Suppressor macrophage (primary cell): ENCODE results near the gene CREB5.

ENCODE experiments used
- DNase-seq, 4 experiments: peaks; one replicate each; pipeline ENCODE4 v3.0.0-alpha.2; 2020 to 2022

Gene CREB5

GRCh38 chr7:28481091-28481926 is 69.0 kb downstream of the CREB5 start:
- DNase-seq: no peak

DNA sequence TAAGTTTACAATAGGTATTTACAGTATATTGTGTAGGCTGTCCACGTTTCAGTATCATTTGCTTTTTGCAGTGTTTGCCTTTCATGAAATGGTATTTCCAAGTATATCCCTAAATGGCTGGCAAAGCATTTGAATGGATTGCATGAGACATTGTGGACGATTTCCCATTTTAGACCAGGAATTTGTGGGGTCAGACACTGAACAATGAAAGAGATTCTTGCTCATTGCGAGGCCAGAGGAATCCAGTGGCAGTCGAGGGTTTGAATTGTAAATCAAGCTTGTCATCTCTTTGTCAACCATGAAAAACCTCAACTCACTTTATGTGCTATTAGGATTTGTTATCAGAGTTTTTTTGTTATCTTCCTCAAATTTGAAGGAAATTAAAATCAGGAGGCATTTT is 70.8 kb downstream of the CREB5 start:
- DNase-seq: no peak

DNA sequence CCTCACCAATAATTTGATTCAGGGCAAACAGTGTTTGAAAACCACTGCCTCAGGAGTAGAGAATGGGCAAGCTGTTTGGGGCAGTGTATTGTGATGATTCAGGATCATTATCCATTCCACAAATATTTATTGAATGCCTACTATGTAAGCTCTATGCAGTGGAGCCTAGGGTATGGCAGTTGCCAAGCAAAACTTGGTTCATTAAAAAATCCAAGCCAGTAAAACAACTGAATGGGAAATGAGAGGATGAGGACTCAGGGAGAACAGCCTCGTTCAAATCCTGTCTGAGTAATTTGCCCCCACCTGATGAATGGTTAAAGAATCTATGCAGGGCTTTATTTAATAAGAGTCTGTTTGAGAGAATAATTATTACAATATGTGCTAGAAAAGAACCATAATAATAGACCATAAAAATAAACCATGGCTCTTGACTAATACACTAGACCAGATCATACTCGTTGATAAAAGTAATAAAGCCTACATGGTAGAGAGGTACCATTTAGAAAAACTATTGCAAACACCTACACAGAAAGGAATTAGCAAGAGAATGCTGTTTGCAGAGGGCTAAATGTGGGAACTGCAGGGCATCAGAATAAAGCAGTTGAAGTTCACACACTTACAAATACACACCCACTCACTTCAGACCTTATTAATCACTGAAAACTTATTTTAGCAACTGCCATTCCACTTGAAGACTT is 71.7 kb downstream of the CREB5 start:
- DNase-seq: peak in 1 of 4 experiments; percentile 19

- no peak for DNase-seq
Observed at GRCh38 chr7:28484606-28484935, 72.3 kb downstream of the CREB5 start.

GRCh38 chr7:28487487-28487886 is 75.2 kb downstream of the CREB5 start:
- no peak for DNase-seq

DNA sequence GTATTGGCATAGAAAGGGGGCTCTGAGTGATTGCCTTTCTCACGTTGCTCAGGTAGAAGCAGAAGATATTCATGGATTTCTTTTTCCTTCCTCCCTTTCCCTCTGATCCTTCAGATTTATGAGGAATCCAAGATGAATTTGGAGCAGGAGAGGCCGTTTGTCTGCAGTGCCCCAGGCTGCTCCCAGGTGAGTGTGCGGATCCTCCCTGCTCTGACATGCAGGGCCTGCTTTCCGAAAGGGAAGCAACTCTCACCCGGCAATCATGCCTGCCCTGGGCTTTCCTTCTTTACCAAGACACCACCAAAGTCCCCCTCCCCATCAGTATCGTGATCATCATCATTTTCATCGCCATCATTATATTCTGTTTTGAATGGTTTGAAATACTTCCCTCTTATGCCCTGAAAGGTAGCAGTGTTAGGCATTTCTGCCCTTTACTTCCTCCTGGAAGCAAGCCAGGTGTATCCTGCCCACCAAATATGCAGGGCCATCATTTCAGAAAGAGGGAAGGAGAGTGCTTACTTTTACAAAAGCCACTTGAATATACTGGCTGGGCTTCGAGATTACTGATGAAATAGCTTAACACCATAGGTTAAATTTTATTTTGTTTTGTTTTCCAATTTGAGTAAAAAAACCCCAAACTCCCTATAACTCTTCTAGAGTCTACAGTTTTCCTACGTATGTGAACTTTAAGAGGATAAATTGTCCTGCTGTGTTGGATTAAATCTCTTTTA is 75.9 kb downstream of the CREB5 start:
- DNase-seq: peak in 1 of 4 experiments; percentile 15

GRCh38 chr7:28490831-28491230 is 78.5 kb downstream of the CREB5 start:
- peak in 1 of 4 experiments; percentile 18 for DNase-seq

DNA sequence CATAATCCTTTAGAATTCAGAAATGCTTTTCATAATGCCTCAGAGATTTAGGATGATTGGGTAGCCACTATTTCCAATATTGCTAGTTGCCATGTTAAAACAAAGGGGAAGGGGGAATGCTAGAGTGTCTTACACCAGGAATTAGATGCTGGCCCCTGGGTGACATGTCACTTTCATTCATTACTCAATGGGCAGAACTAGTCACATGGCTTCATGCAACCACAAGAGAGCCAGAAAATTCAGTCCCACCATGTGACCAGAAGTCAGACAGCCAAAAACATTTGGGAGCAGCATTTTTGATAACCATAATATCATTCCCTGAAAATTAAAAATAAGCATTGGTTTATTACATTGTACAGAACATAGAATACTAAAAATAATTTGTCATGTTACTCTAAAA is 81.2 kb downstream of the CREB5 start:
- peak in 2 of 4 experiments; percentile 21 to 41 for DNase-seq

- DNase-seq: no peak
Observed at GRCh38 chr7:28497009-28497408, 84.7 kb downstream of the CREB5 start.

GRCh38 chr7:28498636-28499035 is 86.3 kb downstream of the CREB5 start:
- no peak for DNase-seq

DNA sequence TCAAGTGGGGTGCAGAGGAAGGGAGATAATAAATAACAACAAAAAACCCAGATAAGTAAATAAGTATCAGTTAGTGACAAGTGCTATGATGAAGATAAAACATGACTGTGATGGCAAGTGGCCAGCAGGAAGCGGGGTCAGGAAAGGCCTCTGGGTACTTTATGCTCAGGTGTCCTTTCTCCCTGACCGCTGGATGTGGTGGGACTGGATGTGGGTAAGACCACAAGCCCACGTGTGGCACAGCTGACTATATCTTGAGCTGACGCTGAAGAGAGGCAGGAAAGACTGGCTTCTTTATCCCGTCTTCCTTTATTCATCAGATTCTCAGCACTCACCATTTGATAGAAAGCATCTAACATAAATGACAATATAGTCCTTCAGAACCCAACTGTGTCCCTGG is 87.8 kb downstream of the CREB5 start:
- DNase-seq: no peak

DNA sequence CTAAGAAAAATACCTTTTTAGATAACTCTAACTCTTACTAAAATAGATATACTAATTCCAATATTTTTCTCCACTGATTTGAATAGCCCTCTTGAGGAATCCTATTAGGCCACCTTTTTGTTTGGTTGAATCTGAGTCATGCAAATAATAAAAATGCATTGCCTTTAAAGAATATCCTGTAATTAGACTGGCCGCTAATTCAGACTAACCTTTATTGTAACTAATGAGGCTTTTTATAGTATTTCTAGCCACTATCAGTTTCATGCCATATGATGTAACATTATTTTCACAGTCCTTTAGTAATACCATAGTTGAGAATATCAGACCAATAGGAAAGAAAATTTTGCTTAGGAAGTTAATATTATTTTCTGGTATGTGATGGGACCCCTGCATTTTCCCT is 90.1 kb downstream of the CREB5 start:
- no peak for DNase-seq

DNA sequence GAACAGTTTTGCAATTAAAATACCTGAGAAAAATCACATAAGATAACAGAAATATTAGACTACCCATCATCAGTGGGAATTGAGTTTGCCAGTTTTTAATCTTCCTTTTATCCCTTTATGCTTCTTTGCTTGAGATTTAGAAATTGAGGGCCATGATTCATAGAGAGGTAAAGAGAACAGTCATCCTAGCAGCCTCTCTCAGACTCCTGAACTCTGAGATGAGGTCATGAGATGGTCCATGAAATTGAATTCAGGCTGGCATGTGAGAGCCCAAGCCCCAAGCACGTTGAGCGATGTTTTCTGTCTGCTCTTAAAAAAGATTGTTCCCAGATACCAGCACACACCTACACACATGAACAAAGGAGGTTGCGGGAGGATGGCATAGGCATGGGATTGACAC is 91.1 kb downstream of the CREB5 start:
- DNase-seq: no peak

GRCh38 chr7:28505014-28505413 is 92.7 kb downstream of the CREB5 start:
- no peak for DNase-seq

- DNase-seq: no peak
Observed at GRCh38 chr7:28505867-28506266, 93.5 kb downstream of the CREB5 start.

DNA sequence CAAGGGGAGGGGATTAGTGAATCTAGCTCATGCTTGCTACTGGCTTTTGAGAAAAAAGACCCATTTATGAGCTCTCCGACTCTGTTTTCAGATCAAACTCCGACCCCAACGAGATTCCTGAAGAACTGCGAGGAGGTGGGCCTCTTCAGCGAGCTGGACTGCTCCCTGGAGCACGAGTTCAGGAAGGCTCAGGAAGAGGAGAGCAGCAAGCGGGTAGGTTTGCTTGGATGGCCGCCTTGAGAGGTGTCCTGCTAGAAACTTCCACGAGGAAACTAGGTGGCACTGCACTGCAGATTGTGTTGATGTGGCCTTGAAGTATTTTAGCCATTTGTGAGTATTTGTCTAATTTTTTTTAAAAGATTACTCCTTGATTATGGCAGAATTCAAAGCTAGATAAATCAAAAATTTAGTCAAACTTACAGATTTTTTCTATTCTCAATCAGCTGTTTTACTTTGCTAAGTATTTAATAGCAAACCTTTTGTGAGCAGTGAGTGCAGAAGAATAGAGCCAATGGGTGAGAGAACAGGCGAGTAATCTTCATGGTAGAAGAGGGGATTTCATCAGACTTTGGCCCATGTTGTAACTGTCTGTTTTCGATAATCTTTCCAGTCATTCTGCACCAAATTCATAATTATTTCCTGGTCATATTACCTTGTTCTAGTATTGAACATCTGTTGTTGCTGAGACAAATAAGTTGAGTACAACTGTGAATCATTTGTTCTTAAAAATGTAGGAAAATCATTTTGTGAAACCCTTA is 95.4 kb downstream of the CREB5 start:
- DNase-seq: no peak

DNA sequence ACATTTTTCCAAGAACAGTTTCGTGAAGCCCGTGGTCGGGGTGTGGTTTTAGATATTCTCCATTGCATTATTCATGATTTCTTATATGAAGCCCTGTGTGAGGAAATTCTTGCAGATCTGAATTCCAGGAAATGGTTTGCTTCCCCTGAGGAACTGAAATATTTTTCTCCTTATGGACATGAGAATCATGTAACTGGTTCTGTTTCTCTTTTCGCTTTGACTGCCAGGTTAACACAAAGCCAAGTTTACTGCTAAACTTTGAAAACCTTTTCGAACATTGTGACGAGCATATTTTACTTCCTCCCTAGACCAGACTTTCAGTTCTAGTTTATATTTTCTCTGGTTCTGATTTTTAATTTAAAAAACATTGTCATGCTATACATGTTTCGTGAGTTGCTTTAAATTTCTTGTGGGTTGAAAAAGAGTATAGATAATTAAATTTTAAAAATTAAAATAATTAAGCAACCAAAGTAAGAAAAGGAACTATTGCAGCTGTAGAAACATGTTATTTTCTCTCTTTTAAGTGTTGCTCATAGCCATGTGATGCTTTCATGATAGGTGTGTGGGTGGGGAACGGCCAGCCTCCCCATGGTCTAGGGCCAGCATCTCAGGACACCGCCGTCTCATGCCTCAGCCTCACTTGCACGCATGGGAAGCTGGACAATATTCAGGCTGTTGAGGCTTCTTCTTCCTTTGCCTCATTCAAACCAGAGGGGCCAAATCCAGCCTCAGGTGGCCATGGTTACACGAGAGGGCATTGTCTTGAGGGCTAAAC is 97.1 kb downstream of the CREB5 start:
- peak; percentile 83 to 94 (median 92) for DNase-seq

- DNase-seq: no peak
Observed at GRCh38 chr7:28510026-28510369, 97.7 kb downstream of the CREB5 start.

DNA sequence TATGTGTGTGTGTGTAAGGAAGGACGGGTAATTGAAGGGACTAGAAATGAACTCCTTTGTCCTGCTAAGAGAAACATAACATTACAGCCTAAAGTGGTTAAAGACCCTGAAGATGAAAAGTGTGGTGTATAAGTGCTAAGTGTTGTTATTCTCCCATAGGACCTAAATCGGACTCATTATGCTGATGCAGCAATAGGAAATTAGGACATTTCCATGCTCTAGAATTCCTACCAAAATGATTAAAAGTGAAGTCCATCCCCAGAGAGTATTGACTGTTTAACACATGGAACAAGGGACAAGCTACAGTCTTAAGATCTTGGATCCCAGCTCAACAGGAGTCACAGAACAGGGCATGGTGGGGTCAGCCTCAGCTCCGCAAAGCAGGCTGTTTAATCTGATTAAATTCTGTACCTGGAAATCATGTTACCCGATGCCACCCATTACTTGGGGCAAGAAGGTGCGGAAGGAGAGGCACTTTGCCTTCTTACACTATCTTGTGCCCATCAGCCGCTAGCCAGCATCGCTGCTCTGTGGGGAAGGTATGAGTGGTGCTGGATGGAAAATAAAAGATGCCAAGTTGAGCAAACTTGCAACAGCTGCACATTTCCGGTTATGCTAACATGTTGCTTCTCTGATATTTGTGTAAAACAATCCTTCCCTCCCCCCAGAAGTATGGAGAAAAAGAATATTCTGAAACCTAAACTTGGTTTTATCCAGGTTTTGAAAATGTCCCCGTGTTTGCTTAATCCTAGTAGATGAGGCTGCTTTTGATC is 100.5 kb downstream of the CREB5 start:
- DNase-seq: no peak

DNA sequence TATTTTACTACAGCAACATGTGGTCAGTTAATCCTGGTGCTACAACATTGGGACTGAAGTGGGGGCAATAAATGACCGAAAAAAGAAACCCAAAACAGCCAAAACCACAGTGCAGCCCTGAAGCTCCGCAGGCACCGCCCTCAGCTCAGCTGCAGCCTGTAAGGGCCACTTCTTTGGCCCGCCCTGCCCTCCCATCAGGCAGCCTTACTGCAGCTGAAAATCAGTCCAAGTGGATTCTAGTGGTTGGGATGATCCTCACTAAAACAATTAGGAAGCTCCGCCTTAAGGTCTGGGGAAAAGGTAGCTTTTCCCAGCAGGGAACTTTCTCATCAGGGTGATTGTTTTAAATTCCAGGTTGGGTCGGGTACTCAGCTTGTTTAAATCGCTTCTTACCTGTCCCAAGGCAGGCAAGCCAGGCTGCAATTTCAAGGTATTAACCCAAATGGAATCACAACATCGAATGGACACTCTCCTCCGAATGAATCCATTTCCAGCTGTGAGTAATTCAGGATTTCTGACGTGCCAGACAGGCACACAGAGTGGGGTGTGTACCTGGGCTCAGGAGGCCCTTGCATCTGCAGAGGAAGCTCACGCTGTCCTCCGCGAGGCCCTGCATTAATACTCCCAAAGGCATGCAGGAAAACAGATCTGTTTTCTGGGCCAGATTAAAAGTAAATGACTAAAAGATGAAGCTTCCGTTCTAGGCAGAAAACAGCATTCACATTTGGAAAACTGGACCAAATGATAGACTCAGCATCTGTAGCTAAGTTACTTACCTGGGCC is 104.3 kb downstream of the CREB5 start:
- DNase-seq: no peak
